Measurements from ENCODE around the gene ZBTB47.

The ZBTB47 gene

DNA sequence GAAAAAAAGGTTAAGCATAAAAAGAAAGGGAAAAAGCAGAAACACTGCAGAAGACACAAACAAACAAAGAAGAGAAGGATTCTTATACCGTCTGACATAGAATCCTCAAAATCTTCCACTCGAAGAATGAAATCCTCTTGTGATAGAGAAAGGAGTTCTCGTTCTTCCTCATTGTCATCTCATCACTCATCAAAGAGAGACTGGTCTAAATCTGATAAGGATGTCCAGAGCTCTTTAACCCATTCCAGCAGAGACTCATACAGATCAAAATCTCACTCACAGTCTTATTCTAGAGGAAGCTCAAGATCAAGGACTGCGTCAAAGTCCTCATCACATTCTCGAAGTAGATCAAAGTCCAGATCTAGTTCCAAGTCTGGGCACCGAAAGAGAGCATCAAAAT lies 16.5 kb upstream of the ZBTB47 start:
- Histone ChIP-seq H3K4me3 (ENCODE audit: low read depth in 1 of 2, low read length in 2 of 2) (no peak overlapping the region), H3K4me1 (ENCODE audit: insufficient read depth, low read length) (no peaks in the 10 kb centered on the region), H3K27ac (ENCODE audit: low read length) (no peak overlapping the region), H3K9me3 (ENCODE audit: insufficient read depth, low read length, severe bottlenecking) (no peaks in the 10 kb centered on the region), H3K9ac (ENCODE audit: low read depth, low read length) (no peak overlapping the region), H3K36me3 (ENCODE audit: insufficient read depth, low read length) (peaks cover 94% of the 10 kb centered on the region), H2AFZ (ENCODE audit: low read depth, low read length) (no peak overlapping the region), H3K79me2 (ENCODE audit: insufficient read depth, low read length) (peaks cover 7% of the 10 kb centered on the region; the same call in 1 of the 2 replicates), H3K4me2 (ENCODE audit: insufficient read depth, low read length) (no peak overlapping the region), H3K27me3 (ENCODE audit: insufficient read depth, low read length, poor library complexity) (no peaks in the 10 kb centered on the region), H4K20me1 (ENCODE audit: insufficient read depth, low read length) (peaks cover 10% of the 10 kb centered on the region; the same call in 1 of the 2 replicates)
- no peak for DNase-seq
- no peak for ATAC-seq (ENCODE audit: insufficient read depth, low read depth)
- TF ChIP-seq EZH2 (IDR thresholded peaks at IDR 0.05; ENCODE audit: borderline replicate concordance, low read depth, low read length, severe bottlenecking): no peak

DNA sequence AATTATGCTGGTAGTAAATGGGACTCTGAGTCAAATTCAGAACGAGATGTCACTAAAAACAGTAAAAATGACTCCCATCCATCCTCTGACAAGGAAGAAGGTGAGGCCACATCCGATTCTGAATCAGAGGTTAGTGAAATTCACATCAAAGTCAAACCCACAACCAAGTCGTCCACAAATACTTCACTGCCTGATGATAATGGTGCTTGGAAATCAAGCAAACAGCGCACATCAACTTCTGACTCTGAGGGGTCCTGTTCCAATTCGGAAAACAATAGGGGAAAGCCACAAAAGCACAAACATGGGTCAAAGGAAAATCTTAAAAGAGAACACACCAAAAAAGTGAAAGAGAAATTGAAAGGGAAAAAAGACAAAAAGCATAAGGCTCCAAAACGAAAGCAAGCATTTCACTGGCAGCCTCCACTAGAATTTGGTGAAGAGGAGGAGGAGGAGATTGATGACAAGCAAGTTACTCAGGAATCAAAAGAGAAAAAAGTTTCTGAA lies 15.1 kb upstream of the ZBTB47 start:
- Histone ChIP-seq H3K36me3 (ENCODE audit: insufficient read depth, low read length) (peaks cover 94% of the 10 kb centered on the region), H3K4me2 (ENCODE audit: insufficient read depth, low read length) (no peak overlapping the region), H3K4me3 (ENCODE audit: low read depth in 1 of 2, low read length in 2 of 2) (no peak overlapping the region), H3K4me1 (ENCODE audit: insufficient read depth, low read length) (no peaks in the 10 kb centered on the region), H3K9ac (ENCODE audit: low read depth, low read length) (no peak overlapping the region), H3K79me2 (ENCODE audit: insufficient read depth, low read length) (peaks cover 7% of the 10 kb centered on the region; the same call in 1 of the 2 replicates), H3K27me3 (ENCODE audit: insufficient read depth, low read length, poor library complexity) (no peaks in the 10 kb centered on the region), H3K27ac (ENCODE audit: low read length) (no peak overlapping the region), H2AFZ (ENCODE audit: low read depth, low read length) (no peak overlapping the region), H3K9me3 (ENCODE audit: insufficient read depth, low read length, severe bottlenecking) (no peaks in the 10 kb centered on the region), H4K20me1 (ENCODE audit: insufficient read depth, low read length) (peaks cover 10% of the 10 kb centered on the region; the same call in 1 of the 2 replicates)
- ATAC-seq (ENCODE audit: insufficient read depth, low read depth): no peak
- DNase-seq: no peak
- TF ChIP-seq, protein P1, sequence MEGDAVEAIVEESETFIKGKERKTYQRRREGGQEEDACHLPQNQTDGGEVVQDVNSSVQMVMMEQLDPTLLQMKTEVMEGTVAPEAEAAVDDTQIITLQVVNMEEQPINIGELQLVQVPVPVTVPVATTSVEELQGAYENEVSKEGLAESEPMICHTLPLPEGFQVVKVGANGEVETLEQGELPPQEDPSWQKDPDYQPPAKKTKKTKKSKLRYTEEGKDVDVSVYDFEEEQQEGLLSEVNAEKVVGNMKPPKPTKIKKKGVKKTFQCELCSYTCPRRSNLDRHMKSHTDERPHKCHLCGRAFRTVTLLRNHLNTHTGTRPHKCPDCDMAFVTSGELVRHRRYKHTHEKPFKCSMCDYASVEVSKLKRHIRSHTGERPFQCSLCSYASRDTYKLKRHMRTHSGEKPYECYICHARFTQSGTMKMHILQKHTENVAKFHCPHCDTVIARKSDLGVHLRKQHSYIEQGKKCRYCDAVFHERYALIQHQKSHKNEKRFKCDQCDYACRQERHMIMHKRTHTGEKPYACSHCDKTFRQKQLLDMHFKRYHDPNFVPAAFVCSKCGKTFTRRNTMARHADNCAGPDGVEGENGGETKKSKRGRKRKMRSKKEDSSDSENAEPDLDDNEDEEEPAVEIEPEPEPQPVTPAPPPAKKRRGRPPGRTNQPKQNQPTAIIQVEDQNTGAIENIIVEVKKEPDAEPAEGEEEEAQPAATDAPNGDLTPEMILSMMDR (IDR thresholded peaks at IDR 0.05; ENCODE audit: borderline replicate concordance, extremely low read depth, low read length, poor library complexity, severe bottlenecking): no peak
- TF ChIP-seq EZH2 (IDR thresholded peaks at IDR 0.05; ENCODE audit: borderline replicate concordance, low read depth, low read length, severe bottlenecking): no peak

DNA sequence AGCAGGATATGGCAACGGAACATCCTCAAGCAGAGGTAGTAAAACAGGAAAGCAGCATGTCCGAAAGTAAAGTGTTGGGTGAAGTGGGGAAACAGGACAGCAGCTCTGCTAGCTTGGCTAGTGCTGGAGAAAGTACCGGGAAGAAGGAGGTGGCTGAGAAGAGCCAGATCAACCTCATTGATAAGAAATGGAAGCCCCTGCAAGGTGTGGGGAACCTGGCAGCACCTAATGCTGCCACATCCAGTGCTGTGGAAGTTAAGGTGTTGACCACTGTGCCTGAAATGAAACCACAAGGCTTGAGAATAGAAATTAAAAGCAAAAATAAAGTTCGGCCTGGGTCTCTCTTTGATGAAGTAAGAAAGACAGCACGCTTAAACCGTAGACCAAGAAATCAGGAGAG lies 14.3 kb upstream of the ZBTB47 start:
- TF ChIP-seq, protein P1 (IDR thresholded peaks at IDR 0.05; ENCODE audit: borderline replicate concordance, extremely low read depth, low read length, poor library complexity, severe bottlenecking): no peak
- no peak for TF ChIP-seq EZH2 (IDR thresholded peaks at IDR 0.05; ENCODE audit: borderline replicate concordance, low read depth, low read length, severe bottlenecking)
- peaks cover 7% of the 10 kb centered on the region; the same call in 1 of the 2 replicates for H3K79me2 ChIP-seq (ENCODE audit: insufficient read depth, low read length)
- no peak overlapping the region for H3K27ac ChIP-seq (ENCODE audit: low read length)
- no peak overlapping the region for H3K4me3 ChIP-seq (ENCODE audit: low read depth in 1 of 2, low read length in 2 of 2)
- DNase-seq (no peak), ATAC-seq (ENCODE audit: insufficient read depth, low read depth) (no peak)
- H3K4me2 ChIP-seq (ENCODE audit: insufficient read depth, low read length): no peak overlapping the region
- no peak overlapping the region for H3K9ac ChIP-seq (ENCODE audit: low read depth, low read length)
- no peak overlapping the region for H2AFZ ChIP-seq (ENCODE audit: low read depth, low read length)
- peaks cover 10% of the 10 kb centered on the region; the same call in 1 of the 2 replicates for H4K20me1 ChIP-seq (ENCODE audit: insufficient read depth, low read length)
- no peaks in the 10 kb centered on the region for H3K4me1 ChIP-seq (ENCODE audit: insufficient read depth, low read length)
- no peaks in the 10 kb centered on the region for H3K27me3 ChIP-seq (ENCODE audit: insufficient read depth, low read length, poor library complexity)
- H3K36me3 ChIP-seq (ENCODE audit: insufficient read depth, low read length): peaks cover 94% of the 10 kb centered on the region
- no peaks in the 10 kb centered on the region for H3K9me3 ChIP-seq (ENCODE audit: insufficient read depth, low read length, severe bottlenecking)

- no peaks in the 10 kb centered on the region for H3K4me1 ChIP-seq (ENCODE audit: insufficient read depth, low read length)
Measured at GRCh38 chr3:42640129-42640528, 13.4 kb upstream of the ZBTB47 start.

More at GRCh38 chr3:42640129-42640528, 13.4 kb upstream of the ZBTB47 start:
- ATAC-seq (ENCODE audit: insufficient read depth, low read depth) (no peak), DNase-seq (no peak)
- no peak overlapping the region for H3K4me3 ChIP-seq (ENCODE audit: low read depth in 1 of 2, low read length in 2 of 2)
- no peaks in the 10 kb centered on the region for H3K9me3 ChIP-seq (ENCODE audit: insufficient read depth, low read length, severe bottlenecking)
- H2AFZ ChIP-seq (ENCODE audit: low read depth, low read length): no peak overlapping the region
- H3K36me3 ChIP-seq (ENCODE audit: insufficient read depth, low read length): peaks cover 95% of the 10 kb centered on the region
- no peak overlapping the region for H3K9ac ChIP-seq (ENCODE audit: low read depth, low read length)
- TF ChIP-seq, protein P1 (IDR thresholded peaks at IDR 0.05; ENCODE audit: borderline replicate concordance, extremely low read depth, low read length, poor library complexity, severe bottlenecking): no peak
- TF ChIP-seq EZH2 (IDR thresholded peaks at IDR 0.05; ENCODE audit: borderline replicate concordance, low read depth, low read length, severe bottlenecking): no peak
- H3K27me3 ChIP-seq (ENCODE audit: insufficient read depth, low read length, poor library complexity): no peaks in the 10 kb centered on the region
- H3K27ac ChIP-seq (ENCODE audit: low read length): no peak overlapping the region
- peaks cover 14% of the 10 kb centered on the region for H4K20me1 ChIP-seq (ENCODE audit: insufficient read depth, low read length)
- H3K79me2 ChIP-seq (ENCODE audit: insufficient read depth, low read length): peaks cover 7% of the 10 kb centered on the region; the same call in 1 of the 2 replicates
- no peak overlapping the region for H3K4me2 ChIP-seq (ENCODE audit: insufficient read depth, low read length)

Measured in DND-41 (cell line).